Gastrocnemius medialis (tissue), 4 donors: ENCODE measurements around the gene CEP112.

ENCODE experiments used
- POLR2A ChIP-seq, 2 donors: fragments of 450-650 bp; IDR thresholded peaks; one replicate each; pipeline ENCODE4 v1.6.1; 2017; ENCODE audit warnings: antibody characterized with exemption in 2 of 2, mild to moderate bottlenecking in 2 of 2, moderate library complexity in 2 of 2
- TF ChIP-seq, protein P1 (sequence below), 5 experiments: fragments of 450-650 bp in 3 of 5; fragments of 200-600 bp in 2 of 5; sonication (generic) in 2 of 5; IDR thresholded peaks in 4 of 5; conservative IDR thresholded peaks in 1 of 5; 1 replicate in 4 of 5; 2 replicates in 1 of 5; pipeline ENCODE4 v1.5.1; 2016 to 2019; ENCODE audit warnings: antibody characterized with exemption in 5 of 5, mild to moderate bottlenecking in 3 of 5, moderate library complexity in 3 of 5

GRCh38 chr17:65659512-65659911 lies 532.4 kb downstream of the CEP112 start:
- TF ChIP-seq, protein P1, sequence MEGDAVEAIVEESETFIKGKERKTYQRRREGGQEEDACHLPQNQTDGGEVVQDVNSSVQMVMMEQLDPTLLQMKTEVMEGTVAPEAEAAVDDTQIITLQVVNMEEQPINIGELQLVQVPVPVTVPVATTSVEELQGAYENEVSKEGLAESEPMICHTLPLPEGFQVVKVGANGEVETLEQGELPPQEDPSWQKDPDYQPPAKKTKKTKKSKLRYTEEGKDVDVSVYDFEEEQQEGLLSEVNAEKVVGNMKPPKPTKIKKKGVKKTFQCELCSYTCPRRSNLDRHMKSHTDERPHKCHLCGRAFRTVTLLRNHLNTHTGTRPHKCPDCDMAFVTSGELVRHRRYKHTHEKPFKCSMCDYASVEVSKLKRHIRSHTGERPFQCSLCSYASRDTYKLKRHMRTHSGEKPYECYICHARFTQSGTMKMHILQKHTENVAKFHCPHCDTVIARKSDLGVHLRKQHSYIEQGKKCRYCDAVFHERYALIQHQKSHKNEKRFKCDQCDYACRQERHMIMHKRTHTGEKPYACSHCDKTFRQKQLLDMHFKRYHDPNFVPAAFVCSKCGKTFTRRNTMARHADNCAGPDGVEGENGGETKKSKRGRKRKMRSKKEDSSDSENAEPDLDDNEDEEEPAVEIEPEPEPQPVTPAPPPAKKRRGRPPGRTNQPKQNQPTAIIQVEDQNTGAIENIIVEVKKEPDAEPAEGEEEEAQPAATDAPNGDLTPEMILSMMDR (IDR thresholded peaks at IDR 0.05 in 4 of 5, conservative IDR thresholded peaks at IDR 0.05 in 1 of 5): no peak
- no peak for TF ChIP-seq POLR2A (IDR thresholded peaks at IDR 0.05)
